HG02870 (cell line): Measurements from ENCODE around the gene CHST11.
A peak's percentile ranks its signal among the peaks of the same experiment; 100 is the strongest.
"Not testable (repeated sequence)": the region's sequence is repeated elsewhere in the genome, so short reads cannot be mapped to it uniquely, and the experiment has no call there.

Experiments
- ATAC-seq: cut with Tn5 transposase; IDR thresholded peaks from one replicate; pipeline ENCODE4 v1.9.1; 2021; ENCODE audit warnings: mild to moderate bottlenecking, moderate library complexity; ENCODE audit not compliant: unreplicated experiment

The CHST11 gene

DNA sequence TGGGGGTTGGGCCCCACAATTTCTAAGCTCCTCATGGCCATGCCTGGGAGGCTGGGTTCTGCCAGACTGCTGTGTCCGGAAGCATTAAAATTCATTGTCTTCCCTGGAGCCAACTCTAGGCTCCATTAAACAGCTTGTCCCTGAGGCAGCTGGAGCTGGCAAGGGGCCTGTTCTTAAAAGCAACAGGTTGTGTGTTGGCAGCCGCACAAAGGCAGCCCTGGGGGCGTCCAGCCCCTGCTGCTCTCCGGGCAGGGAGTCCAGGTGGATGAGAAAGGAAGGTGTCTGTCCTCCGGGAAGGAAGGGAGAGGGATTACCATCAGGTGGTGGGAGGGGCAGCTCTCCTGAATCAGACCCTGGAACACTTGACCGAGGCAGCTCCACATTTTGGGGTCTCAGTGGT is 98.9 kb downstream of the CHST11 start:
- no peak for ATAC-seq

DNA sequence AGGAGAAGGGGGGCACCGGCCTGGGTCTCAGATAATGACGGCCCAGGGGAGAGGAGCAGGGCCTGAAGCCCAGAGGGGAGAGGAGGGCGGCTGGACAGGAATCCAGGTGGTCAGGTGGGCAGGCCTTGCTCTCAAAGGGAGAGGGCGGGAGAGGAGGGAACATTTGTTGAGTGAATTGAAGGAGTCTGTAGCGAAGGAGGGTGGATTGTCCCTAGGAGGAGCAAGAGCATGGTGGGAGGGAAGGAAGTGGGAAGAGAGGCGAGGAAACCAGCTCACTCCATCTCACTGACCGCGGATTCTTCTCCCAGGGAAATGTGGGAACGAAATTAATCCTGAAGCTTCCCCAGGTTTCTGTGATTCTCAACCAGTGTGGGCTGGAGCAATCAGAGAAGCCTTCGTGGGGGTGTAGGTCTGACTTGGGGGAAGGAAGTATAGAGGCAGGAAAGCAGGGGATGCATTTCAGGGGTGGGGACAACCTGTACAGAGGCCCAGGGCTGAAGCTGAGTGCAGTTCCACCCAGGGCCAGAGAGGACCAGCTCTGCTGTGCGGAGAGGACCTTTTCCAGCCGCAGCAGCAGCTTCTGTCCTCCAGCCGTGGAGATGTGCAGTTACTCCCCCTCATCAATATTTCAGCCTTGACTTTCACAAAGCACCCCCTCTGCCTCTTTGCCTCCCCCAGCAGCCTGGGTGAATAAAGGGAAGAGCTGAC is 100.9 kb downstream of the CHST11 start:
- ATAC-seq: no peak

DNA sequence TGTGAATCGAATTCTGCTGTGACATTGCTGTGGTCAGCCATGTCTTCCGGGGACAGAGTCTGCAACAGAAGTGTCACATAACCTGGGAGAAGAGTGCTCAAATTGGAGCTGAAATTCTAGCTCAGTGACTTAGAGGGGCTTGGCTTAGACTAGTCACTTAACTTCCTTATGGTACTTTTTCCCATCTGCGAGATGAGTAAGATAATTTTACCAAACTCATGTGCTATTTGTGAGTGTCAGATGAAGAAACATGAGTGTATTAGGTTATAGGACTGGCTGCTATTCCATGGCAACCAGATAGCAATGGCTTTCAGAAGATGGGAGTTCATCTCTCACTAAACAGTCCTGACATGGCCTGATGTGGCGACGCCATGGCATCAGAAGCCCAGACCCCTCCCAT is 104.1 kb downstream of the CHST11 start:
- ATAC-seq: no peak

DNA sequence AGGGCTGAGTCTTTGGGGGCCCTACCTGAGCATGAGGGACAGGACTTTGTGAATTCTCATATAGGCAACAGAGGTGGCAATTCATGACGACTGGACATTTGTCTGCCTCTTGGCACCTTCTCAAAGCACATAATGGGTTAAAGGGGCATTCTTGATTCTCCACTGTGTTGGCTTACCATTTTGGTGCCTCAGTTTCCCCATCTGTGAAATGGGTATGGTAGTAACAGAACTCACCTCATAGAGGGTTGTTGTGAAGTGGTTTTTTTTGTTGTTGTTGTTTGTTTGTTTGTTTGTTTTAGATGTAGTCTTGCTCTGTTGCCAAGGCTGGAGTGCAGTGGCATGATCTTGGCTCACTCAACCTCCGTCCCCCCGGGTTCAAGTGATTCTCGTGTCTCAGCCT is 106.0 kb downstream of the CHST11 start:
- no peak for ATAC-seq

DNA sequence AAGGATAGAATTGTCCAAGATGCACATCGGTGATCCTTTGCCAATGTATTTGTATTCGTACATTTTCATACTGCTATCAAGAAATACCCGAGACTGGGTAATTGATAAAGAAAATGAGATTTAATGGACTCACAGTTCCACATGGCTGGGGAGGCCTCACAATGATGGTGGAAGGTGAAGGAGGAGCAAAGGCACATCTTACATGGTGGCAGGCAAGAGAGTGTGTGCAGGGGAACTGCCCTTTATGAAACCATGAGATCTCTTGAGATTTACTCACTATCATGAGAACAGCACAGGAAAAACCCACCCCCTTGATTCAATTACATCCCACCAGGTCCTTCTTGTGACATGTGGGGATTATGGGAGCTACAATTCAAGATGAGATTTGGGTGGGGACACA is 107.9 kb downstream of the CHST11 start:
- ATAC-seq: not testable (repeated sequence)

DNA sequence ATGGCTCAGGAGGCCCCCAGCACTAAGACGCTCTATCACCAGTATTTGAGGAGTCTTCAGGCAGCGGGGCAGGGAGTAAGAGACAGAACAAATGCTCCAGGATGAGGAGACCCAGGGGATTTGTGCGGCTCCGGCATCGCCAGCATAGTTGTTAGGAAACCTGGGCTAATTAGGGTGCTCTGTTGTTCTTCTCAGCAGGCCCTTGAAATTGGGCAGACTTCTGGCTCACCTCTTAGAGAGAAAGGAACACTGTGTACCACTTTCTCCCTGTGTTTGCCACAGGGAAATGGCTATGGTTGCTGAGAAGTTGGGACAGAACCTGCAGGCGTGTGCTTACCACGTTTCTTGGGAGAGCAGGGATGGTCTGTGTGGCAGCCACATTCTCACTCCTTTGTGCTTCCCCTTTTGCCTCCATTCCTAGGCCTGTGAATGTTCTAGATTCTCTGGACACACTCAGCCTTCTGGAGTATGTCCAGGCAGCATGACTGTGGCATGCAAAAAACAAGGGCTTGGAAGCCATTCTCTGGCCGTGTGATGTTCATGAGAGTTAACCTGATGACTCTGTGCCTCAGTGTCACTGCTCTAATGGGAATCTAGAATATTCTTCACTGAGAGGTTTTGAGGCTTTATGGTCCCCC is 109.0 kb downstream of the CHST11 start:
- no peak for ATAC-seq

DNA sequence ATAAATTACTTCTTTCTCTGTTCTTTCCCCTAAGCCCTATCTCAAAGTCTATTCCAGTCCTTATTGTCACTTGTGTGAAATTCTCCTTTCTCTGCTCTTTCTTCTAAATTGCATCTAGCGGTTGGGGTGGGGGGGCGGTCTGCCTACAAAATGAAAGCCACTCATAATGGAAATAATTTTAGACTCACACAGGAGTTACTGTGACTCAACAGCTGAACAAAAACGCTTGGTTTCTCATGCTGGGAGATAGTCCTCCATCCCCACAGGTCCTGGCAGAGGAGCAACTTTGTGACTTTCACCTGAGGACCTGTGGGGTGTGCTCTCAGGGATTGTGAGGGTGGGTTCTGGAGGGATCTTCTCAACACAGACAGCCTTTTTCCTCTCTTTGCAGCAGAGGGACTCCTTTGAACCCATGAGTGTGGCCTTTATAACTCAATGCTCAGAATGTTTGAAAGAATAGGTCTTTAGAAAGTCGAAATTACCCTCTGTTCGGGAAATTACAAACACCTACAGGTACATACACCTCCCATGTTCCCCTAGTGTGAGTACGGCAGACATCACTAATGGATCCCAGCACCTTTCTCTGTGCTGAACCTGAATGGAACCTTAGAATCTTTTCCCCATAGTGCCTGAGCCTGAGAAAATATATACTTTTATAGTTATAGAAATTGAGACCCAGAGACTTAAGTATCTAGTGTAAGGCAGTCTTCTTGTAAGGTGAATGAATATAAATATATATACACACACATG is 109.7 kb downstream of the CHST11 start:
- ATAC-seq: no peak

DNA sequence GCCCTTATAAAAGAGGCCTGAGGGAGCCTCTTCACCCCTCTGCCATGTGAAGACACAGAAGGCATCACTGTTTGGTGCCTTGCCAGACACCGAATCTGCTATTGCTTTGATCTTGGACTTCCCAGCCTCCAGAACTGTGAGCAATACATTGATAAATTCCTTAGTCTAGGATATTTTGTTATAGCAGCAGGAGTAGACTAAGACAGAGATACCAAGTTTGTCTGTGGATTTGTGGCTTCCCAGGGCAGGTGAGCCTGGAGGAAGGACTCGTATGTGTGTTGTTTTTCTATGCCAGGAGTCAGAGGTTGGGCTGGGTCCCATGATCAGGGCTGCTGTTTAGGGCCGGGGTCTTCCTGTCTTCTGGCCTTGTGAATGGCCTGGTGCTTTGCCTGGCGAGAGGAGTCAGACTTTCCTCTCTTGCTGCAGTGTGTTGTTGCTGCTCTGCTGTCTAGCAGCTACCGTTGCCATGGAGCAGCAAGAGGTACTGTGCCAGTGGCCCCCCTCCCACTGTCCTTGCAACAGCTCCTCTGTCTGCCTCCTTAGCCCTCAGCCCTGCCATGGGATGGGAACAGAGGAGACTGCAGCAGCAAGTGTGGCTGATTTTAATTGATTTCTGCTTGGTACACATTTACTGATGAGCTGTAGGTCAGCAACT is 111.2 kb downstream of the CHST11 start:
- ATAC-seq: no peak

DNA sequence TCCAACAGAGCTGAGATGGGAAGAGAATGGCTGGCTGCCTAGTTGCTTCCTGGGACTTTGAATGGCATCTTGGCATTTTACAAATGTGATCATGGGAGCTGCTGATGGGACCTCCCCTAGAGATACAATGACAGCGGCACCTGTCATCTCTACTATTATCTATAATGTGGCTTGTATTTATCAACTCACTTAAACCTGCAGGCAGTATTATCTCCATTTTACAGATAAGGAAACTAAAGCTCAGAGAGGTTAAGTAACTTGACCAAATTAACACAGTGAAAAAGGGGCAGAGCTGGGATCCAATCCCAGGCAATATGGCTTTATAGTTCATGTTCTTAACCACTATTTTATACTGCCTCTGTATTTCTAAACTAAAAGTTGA is 111.7 kb downstream of the CHST11 start:
- no peak for ATAC-seq

DNA sequence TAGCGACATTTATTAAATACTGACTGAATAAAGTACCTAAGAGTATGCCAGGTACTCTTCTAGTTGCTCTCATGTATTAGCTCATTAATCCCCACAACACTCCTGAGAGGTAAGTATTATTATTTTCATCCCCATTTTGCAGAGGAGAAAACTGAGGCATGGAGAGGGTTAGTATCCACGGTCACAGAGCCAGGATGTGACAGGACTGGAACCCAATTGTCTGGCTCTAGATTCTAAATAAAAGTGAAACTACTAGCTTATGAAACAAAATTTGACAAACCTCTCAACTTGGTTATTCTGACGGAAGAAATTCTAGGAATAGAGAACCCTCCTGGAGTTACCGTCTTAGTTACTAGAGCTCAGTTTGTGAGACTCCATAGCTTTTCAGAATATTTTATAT is 112.2 kb downstream of the CHST11 start:
- no peak for ATAC-seq

DNA sequence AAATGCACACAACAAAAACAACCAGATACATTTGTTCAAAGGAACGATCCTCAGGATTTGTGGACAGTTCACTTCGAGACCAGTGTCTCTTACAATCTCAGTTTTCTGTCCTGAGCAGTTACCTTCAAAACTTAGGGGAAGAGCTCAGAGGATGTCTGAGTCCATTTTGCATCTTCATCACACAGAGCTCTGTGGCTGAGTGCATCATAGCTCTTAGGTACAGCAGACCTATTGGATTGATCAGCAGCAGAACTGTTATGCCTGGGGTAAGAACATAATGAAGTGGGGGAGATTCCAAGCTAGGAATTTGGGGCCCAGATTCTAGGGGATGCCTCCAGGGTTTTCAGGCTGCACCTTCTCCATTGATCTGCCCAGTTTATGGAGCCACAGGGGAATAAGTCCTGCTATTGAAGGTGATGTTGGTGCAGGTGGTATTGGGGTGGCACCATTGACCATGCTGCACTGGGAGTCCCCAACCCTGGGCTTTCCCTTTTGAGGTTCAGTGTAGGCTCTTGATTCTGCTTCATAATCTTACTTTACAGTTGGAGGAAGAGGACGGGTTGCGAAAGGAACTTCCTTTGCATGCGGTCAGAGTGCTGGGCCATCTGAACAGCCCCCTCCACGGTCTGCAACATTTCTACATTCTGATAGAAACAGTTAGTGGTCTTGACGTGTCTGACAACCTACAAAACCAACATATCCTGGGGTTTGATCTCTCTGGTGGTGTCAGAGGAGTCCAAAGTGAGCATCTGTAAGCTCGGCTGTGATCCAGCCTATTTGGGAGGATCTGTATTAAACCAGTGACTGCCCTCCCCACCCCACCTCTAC is 112.8 kb downstream of the CHST11 start:
- peak; percentile 81 for ATAC-seq

DNA sequence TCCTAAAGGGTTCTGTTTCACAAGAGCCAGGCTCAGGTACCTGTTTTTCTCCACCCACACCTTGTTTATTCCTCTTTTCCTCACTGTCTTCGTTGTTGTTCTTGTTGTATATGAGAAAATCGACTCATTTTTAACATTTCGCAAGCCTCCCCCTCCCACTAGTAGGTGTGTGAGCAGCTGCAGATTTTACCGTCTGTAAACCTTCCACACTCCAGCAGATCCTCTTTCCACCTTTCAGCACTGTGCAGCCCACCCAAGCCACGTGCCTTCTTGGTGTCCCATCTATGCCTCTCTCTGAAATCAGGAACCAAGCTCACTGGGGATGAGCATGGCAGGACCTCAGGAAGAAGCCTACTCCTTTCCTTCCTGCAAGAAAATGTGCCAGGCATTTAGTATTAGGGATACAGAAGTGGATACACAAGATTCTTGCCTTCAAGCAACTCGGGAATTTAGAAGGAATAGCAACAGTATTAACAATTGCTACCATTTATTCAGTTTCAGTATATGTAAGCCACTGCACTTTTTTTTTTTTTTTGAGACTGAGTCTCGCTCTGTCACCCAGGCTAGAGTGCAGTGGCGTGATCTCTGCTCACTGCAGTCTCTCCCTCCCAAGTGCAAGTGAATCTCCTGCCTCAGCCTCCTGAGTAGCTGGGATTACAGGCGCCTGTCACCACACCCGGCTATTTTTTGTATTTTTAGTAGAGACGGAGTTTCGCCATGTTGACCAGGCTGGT is 113.6 kb downstream of the CHST11 start:
- ATAC-seq: no peak

DNA sequence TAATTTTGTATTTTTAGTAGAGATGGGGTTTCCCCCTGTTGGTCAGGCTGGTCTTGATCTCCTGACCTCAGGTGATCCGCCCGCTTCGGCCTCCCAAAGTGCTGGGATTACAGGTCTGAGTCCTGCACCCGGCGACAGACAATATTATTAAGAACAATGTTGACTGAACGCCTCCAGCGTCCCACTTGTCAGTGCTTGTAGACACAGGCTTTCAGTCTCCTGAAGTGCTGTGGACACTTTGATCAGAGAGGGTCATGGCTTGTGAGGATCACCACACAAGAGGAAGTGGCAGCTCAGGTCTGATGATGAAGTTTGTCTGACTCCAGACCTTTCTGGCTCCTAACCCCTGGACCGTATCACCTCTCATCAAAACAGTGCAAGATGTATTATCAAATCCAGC is 114.6 kb downstream of the CHST11 start:
- ATAC-seq: no peak

DNA sequence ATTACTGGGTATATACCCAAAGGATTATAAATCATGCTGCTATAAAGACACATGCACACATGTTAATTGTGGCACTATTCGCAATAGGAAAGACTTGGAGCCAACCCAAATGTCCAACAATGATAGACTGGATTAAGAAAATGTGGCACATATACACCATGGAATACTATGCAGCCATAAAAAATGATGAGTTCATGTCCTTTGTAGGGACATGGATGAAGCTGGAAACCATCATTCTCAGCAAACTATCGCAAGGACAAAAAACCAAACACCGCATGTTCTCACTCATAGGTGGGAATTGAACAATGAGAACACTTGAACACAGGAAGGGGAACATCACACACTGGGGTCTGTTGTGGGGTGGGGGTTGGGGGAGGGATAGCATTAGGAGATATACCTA is 117.6 kb downstream of the CHST11 start:
- ATAC-seq: not testable (repeated sequence)

DNA sequence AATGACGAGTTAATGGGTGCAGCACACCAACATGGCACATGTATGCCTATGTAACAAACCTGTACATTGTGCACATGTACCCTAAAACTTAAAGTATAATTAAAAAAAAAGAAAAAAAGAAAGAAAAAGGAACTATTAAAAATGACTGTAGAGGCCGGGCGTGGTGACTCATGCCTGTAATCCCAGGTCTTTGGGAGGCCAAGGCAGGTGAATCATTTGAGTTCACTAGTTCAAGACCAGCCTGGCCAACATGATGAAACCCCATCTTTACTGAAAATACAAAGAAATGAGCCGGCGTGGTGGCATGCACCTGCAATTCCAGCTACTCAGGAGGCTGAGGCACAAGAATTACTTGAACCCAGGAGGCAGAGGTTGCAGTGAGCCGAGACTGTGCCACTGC is 118.0 kb downstream of the CHST11 start:
- not testable (repeated sequence) for ATAC-seq

DNA sequence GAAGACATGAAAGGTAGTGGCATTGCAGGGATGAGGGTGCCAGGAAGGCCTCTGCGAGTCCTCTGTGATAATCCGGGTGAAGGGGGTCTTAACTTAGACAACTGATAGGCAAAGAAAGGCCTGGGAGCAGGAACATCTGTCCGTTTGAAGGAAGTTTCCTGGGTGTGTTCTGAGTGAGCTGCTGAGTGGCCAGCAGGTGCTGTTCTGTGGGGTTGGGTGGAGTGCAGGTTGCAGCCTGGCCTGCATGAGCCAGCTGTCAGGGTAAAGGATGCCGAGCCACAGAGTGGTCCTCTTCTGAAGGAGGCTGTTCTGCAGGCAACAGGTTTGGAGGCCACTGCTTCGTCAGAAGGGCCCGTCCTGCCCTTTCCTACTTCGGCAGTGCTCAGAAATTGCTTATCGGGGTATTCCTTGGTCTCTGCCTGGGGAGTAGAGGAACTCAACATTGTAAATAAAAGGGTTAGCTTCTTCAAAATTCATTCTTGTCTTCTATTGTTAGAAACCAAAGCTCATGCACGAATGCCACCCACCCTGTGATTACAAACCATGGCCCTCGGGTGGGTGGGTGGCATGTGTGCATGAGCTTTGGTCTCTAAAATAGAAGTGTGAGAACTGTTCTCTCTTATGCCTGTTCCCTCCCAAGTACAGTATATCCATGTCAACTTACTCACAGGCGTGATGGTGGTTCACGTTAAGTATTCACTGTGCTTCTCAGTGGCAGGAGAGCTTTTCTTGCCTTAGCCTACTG is 118.9 kb downstream of the CHST11 start:
- no peak for ATAC-seq

DNA sequence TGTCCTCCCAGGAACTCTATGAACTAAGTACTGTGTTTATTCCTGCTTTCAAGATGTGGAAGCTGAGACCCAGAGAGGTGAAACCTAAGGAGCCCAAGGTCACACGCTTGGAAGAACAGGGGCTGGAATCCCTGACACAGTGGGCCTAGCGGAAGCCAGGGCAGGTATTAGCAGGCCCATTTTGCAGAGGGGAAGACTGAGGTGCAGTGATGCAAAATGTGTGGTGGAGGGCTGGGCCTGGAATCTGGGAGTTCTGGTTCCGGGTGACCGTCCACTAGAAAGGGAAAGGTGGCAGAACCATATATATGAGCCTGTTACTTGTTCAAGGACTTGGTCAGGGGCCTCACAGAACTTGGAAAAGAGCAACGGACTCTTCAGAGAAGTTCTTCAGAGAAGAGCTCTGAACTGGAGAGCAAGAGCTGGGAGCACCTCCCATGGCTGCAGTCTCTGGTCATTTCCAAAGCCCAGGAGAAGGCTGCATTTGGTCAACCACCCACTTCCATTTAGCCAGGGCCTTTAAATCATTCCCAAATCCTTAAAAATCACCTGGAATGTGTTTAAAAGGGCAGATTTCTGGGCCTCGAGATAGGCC is 119.5 kb downstream of the CHST11 start:
- no peak for ATAC-seq

DNA sequence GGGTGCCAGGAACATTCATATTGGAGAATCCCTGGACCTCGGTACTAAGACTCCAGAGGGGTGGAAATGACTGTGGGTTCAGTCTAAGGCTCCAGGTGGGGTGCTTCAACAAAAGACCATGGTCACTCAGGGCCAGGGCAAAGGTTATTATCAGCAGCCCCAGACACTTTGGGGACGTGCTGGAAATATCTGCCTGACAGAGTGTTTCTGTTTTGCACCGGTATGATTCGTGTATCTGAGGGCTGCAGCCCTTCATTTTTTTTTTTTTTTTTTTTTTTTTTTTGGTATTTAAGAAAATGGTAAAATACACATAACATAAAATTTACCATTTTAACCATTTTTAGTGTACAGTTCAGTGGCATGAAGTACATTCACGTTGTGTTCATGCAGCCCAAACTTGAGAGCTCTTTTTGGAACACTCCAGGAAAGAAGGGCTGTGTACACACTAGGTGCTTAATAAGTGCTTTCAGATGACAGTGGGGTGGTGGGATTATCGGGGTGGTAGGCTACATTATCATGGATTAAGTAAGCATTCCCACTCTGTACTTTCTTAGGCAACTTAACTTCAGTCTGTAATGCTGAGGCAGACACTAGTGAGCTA is 120.3 kb downstream of the CHST11 start:
- ATAC-seq: no peak

DNA sequence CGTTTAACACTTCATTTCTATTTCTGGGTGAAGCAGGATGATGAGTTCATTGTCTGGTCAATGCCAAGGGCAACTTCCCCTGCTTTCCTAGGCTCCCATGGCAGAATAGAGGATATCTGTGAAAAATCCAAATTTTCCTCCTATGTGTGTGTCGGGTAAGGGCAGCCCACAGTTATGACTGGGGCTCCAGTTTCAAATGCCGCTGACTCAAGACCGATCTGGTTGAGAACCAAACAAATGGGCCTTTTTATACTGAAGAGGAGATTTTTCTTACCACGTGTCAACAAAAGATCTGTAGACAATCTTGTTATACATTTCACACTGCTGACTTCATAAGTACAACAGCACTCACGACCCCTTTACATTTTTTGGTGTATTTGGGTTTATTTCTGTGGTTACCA is 120.8 kb downstream of the CHST11 start:
- ATAC-seq: no peak
